H1 (cell line): Measurements from ENCODE around the gene NAV2. TPM values are rescaled to one million over a fixed set of nuclear protein-coding genes. Genes with fewer than 3 reads are reported as not detected.
A peak's percentile ranks its signal among the peaks of the same experiment; 100 is the strongest.

Source experiments
- CTCF ChIA-PET: fragments of 300-600 bp; sonication (Branson Sonifier 250); formaldehyde crosslinking; loops from one replicate; lab custom pipeline; 2021; ENCODE audit not compliant: partially characterized antibody; lab: Charles Lee
- POLR2A ChIA-PET: fragments of 300-600 bp; sonication (Branson Sonifier 250); formaldehyde crosslinking; loops from one replicate; lab custom pipeline; 2021; ENCODE audit warnings: inconsistent platforms; ENCODE audit not compliant: partially characterized antibody; lab: Charles Lee
- DNase-seq, 2 experiments: peaks; one replicate each; pipeline versions ENCODE4 v3.0.0 to v3.0.0-alpha.2; 2010 to 2022; ENCODE audit warnings: low spot score in 2 of 2, low read depth in 1 of 2, mixed read lengths in 1 of 2
- FAIRE-seq: peaks from 2 replicates; lab custom pipeline; 2011; peaks lifted over from hg19 to GRCh38; lab: Jason Lieb, UNC
- H2AFZ ChIP-seq: 2 replicates; pipeline ENCODE4 v1.8.1; 2012; ENCODE audit warnings: low read length, inconsistent platforms
- H2AK5ac ChIP-seq: 2 replicates; pipeline ENCODE4 v1.6.1; 2013; ENCODE audit warnings: low read depth, low read length
- H2BK120ac ChIP-seq: replicated peaks from 2 replicates; pipeline ENCODE3; 2013; ENCODE audit warnings: low read depth, low read length, inconsistent platforms
- H2BK12ac ChIP-seq: 2 replicates; pipeline ENCODE4 v1.6.1; 2013; ENCODE audit warnings: low read depth, low read length
- H2BK15ac ChIP-seq: 2 replicates; pipeline ENCODE4 v1.6.1; 2013; ENCODE audit warnings: low read length
- H2BK20ac ChIP-seq: 2 replicates; pipeline ENCODE4 v1.6.1; 2013; ENCODE audit warnings: low read length
- H2BK5ac ChIP-seq: 2 replicates; pipeline ENCODE4 v1.6.1; 2013; ENCODE audit warnings: low read depth, low read length
- H3K14ac ChIP-seq: 2 replicates; pipeline ENCODE4 v1.6.1; 2013; ENCODE audit warnings: inconsistent platforms; ENCODE audit not compliant: insufficient read length
- H3K18ac ChIP-seq: 2 replicates; pipeline ENCODE4 v1.6.1; 2013; ENCODE audit warnings: low read length; ENCODE audit errors: extremely low read depth
- H3K23ac ChIP-seq: 2 replicates; pipeline ENCODE4 v1.6.1; 2013; ENCODE audit warnings: inconsistent platforms; ENCODE audit not compliant: insufficient read length
- H3K23me2 ChIP-seq: 2 replicates; pipeline ENCODE4 v1.6.1; 2013; ENCODE audit warnings: low read depth, low read length
- H3K27ac ChIP-seq: 2 replicates; pipeline ENCODE4 v1.6.1; 2011; ENCODE audit warnings: low read depth, low read length, inconsistent platforms
- H3K27me3 ChIP-seq, 4 experiments: replicated peaks in 1 of 4; 1 replicate in 1 of 4; 2 replicates in 3 of 4; pipeline versions ENCODE4 v1.6.1 to v1.8.1; 2011 to 2013; ENCODE audit warnings: low read length in 3 of 4, mild to moderate bottlenecking in 3 of 4, inconsistent platforms in 2 of 4, mixed read lengths in 2 of 4, moderate library complexity in 1 of 4; ENCODE audit not compliant: control insufficient read depth in 3 of 4, insufficient read depth in 3 of 4; ENCODE audit errors: extremely low read depth in 1 of 4
- H3K36me3 ChIP-seq, 4 experiments: 2 replicates each; pipeline versions ENCODE4 v1.6.1 to v1.8.1; 2011 to 2013; ENCODE audit warnings: mild to moderate bottlenecking in 4 of 4, low read length in 3 of 4, moderate library complexity in 2 of 4, control low read depth in 1 of 4, inconsistent platforms in 1 of 4; ENCODE audit not compliant: insufficient read depth in 4 of 4, control insufficient read depth in 2 of 4
- H3K4ac ChIP-seq: replicated peaks from 2 replicates; pipeline ENCODE3; 2013; ENCODE audit warnings: low read length, low read depth, mixed read lengths, inconsistent platforms; ENCODE audit not compliant: insufficient read length
- H3K4me1 ChIP-seq, 4 experiments: replicated peaks in 1 of 4; 1 replicate in 1 of 4; 2 replicates in 3 of 4; pipeline versions ENCODE4 v1.6.1 to v1.8.1; 2011 to 2013; ENCODE audit warnings: low read length in 3 of 4, inconsistent platforms in 2 of 4, mixed read lengths in 1 of 4; ENCODE audit not compliant: insufficient read depth in 4 of 4, control insufficient read depth in 3 of 4
- H3K4me2 ChIP-seq, 2 experiments: 2 replicates each; pipeline versions ENCODE4 v1.6.1 to v1.8.1; 2011 to 2013; ENCODE audit warnings: low read depth in 2 of 2, low read length in 2 of 2, control low read depth in 1 of 2, inconsistent platforms in 1 of 2, mild to moderate bottlenecking in 1 of 2; ENCODE audit not compliant: insufficient read depth in 1 of 2
- H3K4me3 ChIP-seq, 4 experiments: fragments of 200-600, 300-600 bp in 1 of 4; sonication (generic), shearing (Covaris generic), sonication (Bioruptor Twin) in 1 of 4; 2 replicates each; pipeline versions ENCODE4 v1.5.1 to v1.8.1; 2011 to 2016; ENCODE audit warnings: low read length in 4 of 4, low read depth in 3 of 4, control low read depth in 2 of 4, inconsistent platforms in 2 of 4, mild to moderate bottlenecking in 2 of 4, mixed read lengths in 1 of 4, moderate library complexity in 1 of 4; ENCODE audit not compliant: insufficient read depth in 2 of 4; ENCODE audit errors: extremely low read depth in 1 of 4
- H3K56ac ChIP-seq: replicated peaks from 2 replicates; pipeline ENCODE3; 2013; ENCODE audit warnings: low read depth, mild to moderate bottlenecking, mixed read lengths, low read length, inconsistent platforms; ENCODE audit not compliant: insufficient read length
- H3K79me1 ChIP-seq: 2 replicates; pipeline ENCODE4 v1.6.1; 2013; ENCODE audit warnings: low read depth, low read length, control low read depth
- H3K79me2 ChIP-seq, 2 experiments: 2 replicates each; pipeline versions ENCODE4 v1.6.1 to v1.8.1; 2012 to 2013; ENCODE audit warnings: low read length in 2 of 2, mild to moderate bottlenecking in 2 of 2, inconsistent platforms in 1 of 2; ENCODE audit not compliant: insufficient read depth in 2 of 2, control insufficient read depth in 1 of 2
- H3K9ac ChIP-seq, 4 experiments: replicated peaks in 1 of 4; 1 replicate in 1 of 4; 2 replicates in 3 of 4; pipeline versions ENCODE4 v1.6.1 to v1.8.1; 2011 to 2013; ENCODE audit warnings: low read depth in 3 of 4, low read length in 3 of 4, control low read depth in 2 of 4, mild to moderate bottlenecking in 2 of 4, moderate library complexity in 2 of 4, inconsistent platforms in 1 of 4; ENCODE audit errors: extremely low read depth in 1 of 4
- H3K9me3 ChIP-seq, 2 experiments: 2 replicates each; pipeline versions ENCODE4 v1.6.1 to v1.8.1; 2012 to 2013; ENCODE audit warnings: mild to moderate bottlenecking in 2 of 2, moderate library complexity in 2 of 2, control low read depth in 1 of 2, inconsistent platforms in 1 of 2, low read depth in 1 of 2, low read length in 1 of 2, mixed read lengths in 1 of 2; ENCODE audit not compliant: insufficient read depth in 2 of 2
- H4K20me1 ChIP-seq, 2 experiments: replicated peaks in 1 of 2; 2 replicates each; pipeline versions ENCODE3 to v1.8.1; 2011 to 2013; ENCODE audit warnings: inconsistent platforms in 2 of 2, low read length in 2 of 2, mild to moderate bottlenecking in 1 of 2; ENCODE audit not compliant: insufficient read depth in 2 of 2, control insufficient read depth in 1 of 2
- H4K5ac ChIP-seq: 2 replicates; pipeline ENCODE4 v1.6.1; 2013; ENCODE audit warnings: low read length, low read depth, mixed read lengths, inconsistent platforms; ENCODE audit not compliant: insufficient read length
- H4K8ac ChIP-seq: 2 replicates; pipeline ENCODE4 v1.8.0; 2013; ENCODE audit warnings: mild to moderate bottlenecking, moderate library complexity, low read length, inconsistent platforms; ENCODE audit not compliant: insufficient read depth; ENCODE audit errors: extremely low read depth
- H4K91ac ChIP-seq: replicated peaks from 2 replicates; pipeline ENCODE3; 2013; ENCODE audit warnings: low read length, mixed read lengths, inconsistent platforms; ENCODE audit not compliant: insufficient read length
- RXRA ChIP-seq: IDR thresholded peaks from 2 replicates; pipeline ENCODE4 v1.6.1; 2011; ENCODE audit warnings: low read depth, mild to moderate bottlenecking, low read length, moderate library complexity; ENCODE audit not compliant: insufficient read depth
- TEAD4 ChIP-seq: IDR thresholded peaks from 2 replicates; pipeline ENCODE4 v1.6.1; 2012; ENCODE audit warnings: low read depth, low read length, inconsistent platforms, mixed read lengths
- WGBS, 2 experiments: shearing (Covaris generic) in 1 of 2; methylation state at CpG; one replicate each; pipeline versions ENCODE4 v1.1.6 to v1.1.7; 2013 to 2015; ENCODE audit warnings: low lambda C conversion rate in 2 of 2, mixed read lengths in 2 of 2, inconsistent platforms in 1 of 2, low coverage in 1 of 2, missing lambda C conversion rate in 1 of 2; ENCODE audit not compliant: insufficient replicate concordance in 2 of 2, insufficient coverage in 1 of 2, insufficient read length in 1 of 2; ENCODE audit errors: extremely low coverage in 1 of 2, missing lambda C conversion rate in 1 of 2; 5-methylcytosine and 5-hydroxymethylcytosine counted together
- polyA plus RNA-seq, 7 experiments: library from polyadenylated mRNA; depleted of rRNA in 3 of 7; stranded (reverse) in 5 of 7; unstranded in 2 of 7; fragments of >200 nt in 5 of 7; fragments of 200-250 nt in 2 of 7; gene quantifications; 1 replicate in 5 of 7; 2 replicates in 1 of 7; 4 replicates in 1 of 7; pipeline versions ENCODE4 v1.2.1 to v1.2.3, GENCODE V29; 2011 to 2013; ENCODE audit warnings: missing spikeins in 2 of 7, mixed read lengths in 2 of 7
- total RNA-seq: library from RNA; stranded (reverse); fragmentation: NEBNext Ultra II Directional; extraction: Animal tissue kit (Norgen Biotek cat#: 25700); gene quantifications from 2 replicates; pipeline ENCODE4 v1.2.1, GENCODE V29; 2021
- TF ChIP-seq, protein P1 (sequence below): IDR thresholded peaks from 2 replicates; pipeline ENCODE4 v1.6.1; 2012; ENCODE audit warnings: inconsistent platforms

Gene NAV2
- total and polyA plus RNA-seq, 2 of the 8 experiments (the other 6 are each of a cell fraction or from before 2014, with no cell fraction given) = 35.6 to 73.6 TPM

DNA sequence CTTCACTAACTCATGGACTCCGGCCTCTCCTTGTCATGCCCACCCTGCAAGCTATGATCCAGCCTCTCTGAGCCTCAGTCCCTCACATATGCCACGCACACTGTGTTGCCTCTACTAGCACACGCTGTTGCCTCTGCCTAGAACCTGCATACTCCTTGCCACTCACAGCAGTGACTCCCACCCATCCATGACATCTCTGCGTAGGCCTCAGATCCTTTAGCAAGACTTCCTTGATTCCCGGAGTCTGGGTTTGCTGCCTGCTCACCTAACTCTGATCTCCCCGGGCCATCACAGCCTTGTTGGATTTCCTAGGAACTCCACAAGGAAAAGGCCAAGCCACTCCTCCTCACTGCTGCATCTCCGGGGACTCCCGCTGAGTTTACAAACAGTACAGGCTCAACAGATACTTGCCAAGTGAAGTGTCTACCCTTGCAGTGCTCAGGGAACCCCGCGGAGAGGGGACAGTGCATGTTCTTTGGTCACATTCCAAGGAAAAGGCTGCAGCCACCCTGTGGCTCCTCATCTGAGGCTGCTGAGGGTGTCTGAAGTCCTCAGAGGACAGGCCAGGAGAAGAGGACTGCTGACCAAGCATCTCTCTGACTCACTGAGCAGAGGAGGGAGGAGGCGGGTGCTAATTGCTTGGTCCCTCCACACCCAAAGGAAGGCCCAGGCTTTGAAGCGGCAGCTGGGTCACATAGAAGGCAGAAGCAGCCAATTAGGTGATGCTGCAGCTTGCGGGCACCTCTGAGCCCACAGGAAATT lies 42.4 kb upstream of the NAV2 start:
- H3K4me3 ChIP-seq = no peak overlapping the region
- no peaks in the 10 kb centered on the region for H3K23me2 ChIP-seq
- no peak overlapping the region for H3K4ac ChIP-seq
- peak overlapping the region; percentile 82; the same call in 1 of the 2 replicates for H2BK12ac ChIP-seq
- H2BK20ac ChIP-seq = no peak overlapping the region; the same call in 1 of the 2 replicates
- DNase-seq (no peak), FAIRE-seq (no peak)
- no peak overlapping the region for H3K9ac ChIP-seq
- no peaks in the 10 kb centered on the region for H3K79me1 ChIP-seq
- H2BK5ac ChIP-seq = 0 out of 2 replicates have a peak overlapping the region, but pooled peaks have one; percentile 49
- no peaks in the 10 kb centered on the region for H3K9me3 ChIP-seq
- no peak overlapping the region for H4K8ac ChIP-seq
- no peak overlapping the region for H2AK5ac ChIP-seq
- no peak overlapping the region for H3K23ac ChIP-seq
- ChIA-PET CTCF (interaction anchor here (1.2 to 2.4 kb wide), 5 partner anchors 24 to 130 kb away, joined by 3 to 10 read pairs (median 3); no protein-coding TSS in a partner anchor), POLR2A (interaction anchor here (0.6 kb wide), 1 partner anchor 9 kb away, joined by 3 read pairs; no protein-coding TSS in a partner anchor)
- TF ChIP-seq, protein P1, sequence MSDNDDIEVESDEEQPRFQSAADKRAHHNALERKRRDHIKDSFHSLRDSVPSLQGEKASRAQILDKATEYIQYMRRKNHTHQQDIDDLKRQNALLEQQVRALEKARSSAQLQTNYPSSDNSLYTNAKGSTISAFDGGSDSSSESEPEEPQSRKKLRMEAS = no peak
- TF ChIP-seq RXRA (no peak), TEAD4 (0 out of 2 replicates have a peak, but pooled peaks have one; percentile 56)
- H3K27ac ChIP-seq = no peak overlapping the region
- H3K36me3 ChIP-seq = no peaks in the 10 kb centered on the region
- no peak overlapping the region for H3K4me2 ChIP-seq
- no peak overlapping the region for H3K56ac ChIP-seq
- H4K91ac ChIP-seq = no peak overlapping the region
- WGBS, 2 experiments = 91% methylated on average over 13 of the region's 13 CpGs; no CpG with 5 or more reads in 1 of the 2 experiments
- H4K5ac ChIP-seq = no peak overlapping the region
- H3K79me2 ChIP-seq = no peaks in the 10 kb centered on the region
- H3K18ac ChIP-seq = no peak overlapping the region
- no peak overlapping the region for H2BK120ac ChIP-seq
- H3K27me3 ChIP-seq = no peaks in the 10 kb centered on the region
- H2BK15ac ChIP-seq = no peak overlapping the region; the same call in 1 of the 2 replicates
- H3K4me1 ChIP-seq = peaks cover 0 to 10% (median 9%) of the 10 kb centered on the region in 4 experiments; a peak in 4 of 7 replicates
- H4K20me1 ChIP-seq = no peaks in the 10 kb centered on the region
- no peak overlapping the region; the same call in 1 of the 2 replicates for H2AFZ ChIP-seq
- H3K14ac ChIP-seq = no peak overlapping the region
